NT2/D1 (cell line): ENCODE results near the gene GRAMD1B.
A peak's percentile ranks its signal among the peaks of the same experiment; 100 is the strongest.

Experiments
- DNase-seq: peaks from one replicate; pipeline ENCODE4 v3.0.0-alpha.2; 2011; ENCODE audit warnings: low read depth, low spot score
- H3K27me3 ChIP-seq: 2 replicates; pipeline ENCODE4 v1.6.0; 2011; ENCODE audit warnings: mild to moderate bottlenecking; ENCODE audit not compliant: insufficient read length, insufficient read depth
- H3K36me3 ChIP-seq: 2 replicates; pipeline ENCODE4 v1.6.1; 2011; ENCODE audit warnings: mild to moderate bottlenecking, low read length, mixed read lengths; ENCODE audit not compliant: insufficient read depth, insufficient read length
- H3K4me1 ChIP-seq: 2 replicates; pipeline ENCODE4 v1.5.1; 2011; ENCODE audit not compliant: insufficient read depth, insufficient read length
- H3K4me3 ChIP-seq: 2 replicates; pipeline ENCODE4 v1.5.1; 2011; ENCODE audit warnings: low read depth; ENCODE audit not compliant: insufficient read length
- H3K9ac ChIP-seq: 2 replicates; pipeline ENCODE4 v1.6.0; 2011; ENCODE audit warnings: low read depth; ENCODE audit not compliant: insufficient read length
- H3K9me3 ChIP-seq: 2 replicates; pipeline ENCODE4 v1.5.1; 2011; ENCODE audit warnings: mild to moderate bottlenecking, low read length; ENCODE audit not compliant: insufficient read depth
- SUZ12 ChIP-seq: IDR thresholded peaks from 2 replicates; pipeline ENCODE4 v1.6.1; 2011; ENCODE audit not compliant: insufficient read length, insufficient read depth; ENCODE audit errors: extremely low read depth
- YY1 ChIP-seq: IDR thresholded peaks from 2 replicates; pipeline ENCODE4 v1.6.1; 2011; ENCODE audit not compliant: insufficient read length, insufficient read depth
- ZNF274 ChIP-seq: IDR thresholded peaks from 2 replicates; pipeline ENCODE4 v1.6.1; 2011; ENCODE audit warnings: mild to moderate bottlenecking, low read depth, low read length

Gene GRAMD1B

GRCh38 chr11:123406441-123407129, 23.5 kb upstream of the GRAMD1B start:
- Histone ChIP-seq H3K36me3 (no peaks in the 10 kb centered on the region), H3K27me3 (peaks cover 3% of the 10 kb centered on the region), H3K4me3 (no peak overlapping the region), H3K4me1 (peaks cover 4% of the 10 kb centered on the region), H3K9me3 (no peaks in the 10 kb centered on the region), H3K9ac (no peak overlapping the region)
- no peak for DNase-seq
- no peak for TF ChIP-seq YY1
- TF ChIP-seq SUZ12, result no peak
- no peak for TF ChIP-seq ZNF274

DNA sequence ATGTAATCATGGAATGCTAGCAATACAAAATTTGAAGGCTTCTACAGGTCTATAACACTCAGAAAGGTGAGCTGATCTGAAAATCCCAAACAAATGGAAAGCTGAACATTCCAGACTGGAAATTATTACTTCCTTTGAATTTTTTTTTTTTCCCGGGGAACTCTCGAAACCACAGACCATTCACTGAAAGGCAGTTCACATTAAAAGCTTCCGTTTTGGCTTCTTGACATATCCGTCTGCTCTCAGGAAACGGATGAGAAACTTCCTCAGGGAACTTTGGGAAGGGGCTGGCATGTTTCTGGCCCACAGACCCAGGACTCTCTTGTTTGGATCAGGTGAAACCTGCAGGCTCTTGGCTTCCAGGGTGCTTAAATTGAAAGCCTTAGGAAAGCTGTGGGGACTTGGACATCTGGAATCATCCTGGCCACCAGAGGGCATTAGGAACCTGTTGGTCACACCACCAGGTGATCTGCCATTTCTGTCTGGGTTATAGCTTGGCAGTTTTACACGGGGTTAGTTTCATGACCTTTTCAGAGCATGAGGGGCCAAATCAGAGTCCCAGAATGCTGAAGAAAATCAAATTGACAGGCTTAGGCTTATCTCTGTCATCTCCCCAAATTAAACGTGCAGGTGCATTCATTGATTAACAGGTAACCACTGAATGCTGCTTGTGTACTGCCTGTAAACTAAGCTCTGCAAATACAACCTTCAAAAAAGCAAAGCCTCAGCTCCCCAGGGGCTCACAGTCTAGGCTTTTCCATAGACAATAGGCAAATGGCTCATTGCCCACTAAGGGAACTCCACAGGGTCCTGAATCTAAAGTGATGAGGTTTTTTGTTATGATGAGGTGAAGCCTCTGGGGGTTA, 22.7 kb upstream of the GRAMD1B start:
- H3K36me3 ChIP-seq, result no peaks in the 10 kb centered on the region
- TF ChIP-seq SUZ12, result no peak
- TF ChIP-seq YY1, result no peak
- no peak for TF ChIP-seq ZNF274
- peaks cover 4% of the 10 kb centered on the region for H3K4me1 ChIP-seq
- peaks cover 3% of the 10 kb centered on the region for H3K27me3 ChIP-seq
- no peak overlapping the region for H3K4me3 ChIP-seq
- H3K9ac ChIP-seq, result no peak overlapping the region
- peak; percentile 76 for DNase-seq
- H3K9me3 ChIP-seq, result no peaks in the 10 kb centered on the region

DNA sequence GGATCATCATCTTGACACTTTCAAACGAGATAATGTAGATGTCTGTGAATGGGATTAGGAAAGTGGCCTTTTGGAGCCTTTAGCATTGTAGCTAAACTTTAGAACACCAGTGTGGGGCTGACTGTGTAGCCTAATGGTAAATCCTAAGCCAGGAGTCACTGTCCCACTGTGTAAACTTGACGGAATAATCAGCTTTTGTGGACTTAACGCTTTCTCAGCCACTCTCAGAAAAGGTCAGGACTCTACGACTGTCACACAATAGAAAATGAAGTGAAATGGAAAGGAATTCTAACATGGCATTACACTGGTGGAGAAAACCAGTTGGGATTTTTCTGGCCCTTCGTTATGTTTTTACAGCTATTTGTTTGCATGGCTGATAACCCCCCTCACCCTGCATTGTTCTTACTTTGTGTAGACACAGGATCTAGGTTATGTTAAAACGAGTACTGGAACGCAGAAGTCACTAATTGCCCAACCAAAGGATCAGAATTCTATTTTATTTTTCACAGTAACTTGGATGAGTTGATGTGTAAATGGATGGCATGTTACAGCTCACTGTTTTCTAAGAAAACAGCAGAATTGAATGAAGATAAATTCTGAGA, 22.0 kb upstream of the GRAMD1B start:
- no peaks in the 10 kb centered on the region for H3K9me3 ChIP-seq
- peaks cover 4% of the 10 kb centered on the region for H3K4me1 ChIP-seq
- peaks cover 3% of the 10 kb centered on the region for H3K27me3 ChIP-seq
- DNase-seq, result no peak
- TF ChIP-seq ZNF274, result no peak
- no peak for TF ChIP-seq YY1
- TF ChIP-seq SUZ12, result no peak
- no peak overlapping the region for H3K9ac ChIP-seq
- no peak overlapping the region for H3K4me3 ChIP-seq
- H3K36me3 ChIP-seq, result no peaks in the 10 kb centered on the region

DNA sequence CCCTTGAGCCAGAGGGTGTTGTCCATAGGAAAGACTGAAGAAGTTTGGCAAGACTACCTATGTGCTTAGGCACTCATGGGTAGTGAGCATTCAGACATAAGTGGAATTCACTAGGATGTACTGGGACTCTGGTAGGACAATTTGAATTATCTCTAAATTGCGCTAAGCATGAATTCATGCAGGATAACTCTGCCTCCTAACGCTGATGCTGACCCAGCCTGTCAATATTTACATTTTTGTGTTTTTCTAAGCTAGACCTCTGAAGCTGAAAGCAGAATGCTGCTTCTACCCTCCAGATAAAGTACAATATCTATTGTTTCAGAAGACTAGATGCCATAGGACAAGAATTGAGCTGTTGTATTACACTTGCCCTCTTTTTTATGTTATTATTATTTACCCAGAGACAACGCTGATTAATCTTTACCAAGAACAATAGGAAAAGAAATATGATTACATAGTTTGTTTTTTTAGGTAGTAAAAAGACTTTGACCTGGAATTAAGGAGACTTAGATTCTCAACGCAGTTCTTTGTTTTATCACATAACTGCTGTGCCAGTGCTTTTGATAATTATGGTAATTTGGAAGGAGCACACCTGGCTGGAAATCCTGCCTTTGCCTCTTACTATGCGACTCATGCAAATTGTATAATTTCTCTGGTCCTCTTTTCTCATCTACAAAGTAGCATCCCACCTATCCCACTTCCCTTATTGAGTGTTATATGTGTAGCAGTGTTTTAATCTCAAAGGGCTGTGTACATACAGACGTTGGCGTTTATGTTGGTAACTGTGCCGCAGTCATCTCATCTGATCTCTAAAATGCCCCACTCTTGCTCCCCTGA, 21.2 kb upstream of the GRAMD1B start:
- TF ChIP-seq YY1, result no peak
- no peak for TF ChIP-seq ZNF274
- no peak for TF ChIP-seq SUZ12
- H3K36me3 ChIP-seq, result no peaks in the 10 kb centered on the region
- peaks cover 3% of the 10 kb centered on the region for H3K27me3 ChIP-seq
- H3K9me3 ChIP-seq, result no peaks in the 10 kb centered on the region
- H3K4me3 ChIP-seq, result no peak overlapping the region
- DNase-seq, result no peak
- peak overlapping the region; percentile 17 for H3K9ac ChIP-seq
- peaks cover 4% of the 10 kb centered on the region for H3K4me1 ChIP-seq

- no peak for DNase-seq
- Histone ChIP-seq H3K27me3 (no peaks in the 10 kb centered on the region), H3K4me3 (no peak overlapping the region), H3K36me3 (no peaks in the 10 kb centered on the region), H3K9ac (no peak overlapping the region), H3K4me1 (peaks cover 4% of the 10 kb centered on the region), H3K9me3 (no peaks in the 10 kb centered on the region)
- no peak for TF ChIP-seq YY1
- no peak for TF ChIP-seq ZNF274
- TF ChIP-seq SUZ12, result no peak
Measured at GRCh38 chr11:123409456-123410217, 20.4 kb upstream of the GRAMD1B start.

GRCh38 chr11:123410218-123410549, 19.9 kb upstream of the GRAMD1B start:
- Histone ChIP-seq H3K9me3 (no peaks in the 10 kb centered on the region), H3K9ac (no peak overlapping the region), H3K36me3 (no peaks in the 10 kb centered on the region), H3K4me1 (peaks cover 3% of the 10 kb centered on the region), H3K4me3 (no peak overlapping the region), H3K27me3 (no peaks in the 10 kb centered on the region)
- DNase-seq, result no peak
- TF ChIP-seq YY1, result no peak
- TF ChIP-seq SUZ12, result no peak
- no peak for TF ChIP-seq ZNF274

GRCh38 chr11:123413636-123414035, 16.4 kb upstream of the GRAMD1B start:
- no peaks in the 10 kb centered on the region for H3K4me1 ChIP-seq
- H3K4me3 ChIP-seq, result no peak overlapping the region
- H3K9me3 ChIP-seq, result no peaks in the 10 kb centered on the region
- TF ChIP-seq SUZ12, result no peak
- TF ChIP-seq ZNF274, result no peak
- no peak for TF ChIP-seq YY1
- no peak overlapping the region for H3K9ac ChIP-seq
- no peak for DNase-seq
- H3K36me3 ChIP-seq, result no peaks in the 10 kb centered on the region
- no peaks in the 10 kb centered on the region for H3K27me3 ChIP-seq
